H9 (cell line): ENCODE results near the gene PCSK6. TPM values are rescaled to one million over a fixed set of nuclear protein-coding genes. Genes with fewer than 3 reads are reported as not detected.

Experiments
- DNase-seq: peaks from one replicate; pipeline ENCODE4 v3.0.0-alpha.2; 2017
- H2AFZ ChIP-seq: one replicate; pipeline ENCODE4 v1.6.1; 2013; ENCODE audit warnings: mild to moderate bottlenecking, low read length, control low read depth, moderate library complexity
- H2AK5ac ChIP-seq: 2 replicates; pipeline ENCODE4 v1.6.1; 2013; ENCODE audit warnings: low read length, control low read depth, mixed read lengths; ENCODE audit not compliant: insufficient read length
- H2BK120ac ChIP-seq: one replicate; pipeline ENCODE4 v1.6.1; 2013; ENCODE audit warnings: low read depth, mild to moderate bottlenecking, low read length, control low read depth, inconsistent platforms; ENCODE audit not compliant: poor library complexity, severe bottlenecking
- H2BK12ac ChIP-seq: 2 replicates; pipeline ENCODE4 v1.6.1; 2013; ENCODE audit warnings: low read length, control low read depth, mixed read lengths, low read depth; ENCODE audit not compliant: insufficient read length
- H2BK15ac ChIP-seq: 2 replicates; pipeline ENCODE4 v1.6.1; 2013; ENCODE audit warnings: low read depth, low read length, control low read depth
- H2BK20ac ChIP-seq: one replicate; pipeline ENCODE4 v1.6.1; 2013; ENCODE audit warnings: low read depth, mild to moderate bottlenecking, low read length, control low read depth, inconsistent platforms; ENCODE audit not compliant: poor library complexity, severe bottlenecking
- H2BK5ac ChIP-seq: 2 replicates; pipeline ENCODE4 v1.6.1; 2013; ENCODE audit warnings: low read length, control low read depth, mixed read lengths; ENCODE audit not compliant: insufficient read length
- H3K14ac ChIP-seq: 2 replicates; pipeline ENCODE4 v1.6.1; 2013; ENCODE audit warnings: low read length, control low read depth; ENCODE audit not compliant: insufficient read depth
- H3K18ac ChIP-seq: 2 replicates; pipeline ENCODE4 v1.6.1; 2013; ENCODE audit warnings: low read depth, mild to moderate bottlenecking, mixed read lengths, low read length, control low read depth; ENCODE audit not compliant: insufficient read length
- H3K23ac ChIP-seq: 2 replicates; pipeline ENCODE4 v1.6.1; 2013; ENCODE audit warnings: low read length, control low read depth, mixed read lengths, low read depth; ENCODE audit not compliant: insufficient read length
- H3K23me2 ChIP-seq: 2 replicates; pipeline ENCODE4 v1.6.1; 2013; ENCODE audit warnings: low read depth, mild to moderate bottlenecking, mixed read lengths, low read length, control low read depth; ENCODE audit not compliant: insufficient read length, poor library complexity, severe bottlenecking
- H3K27ac ChIP-seq: 2 replicates; pipeline ENCODE4 v1.5.1; 2013; ENCODE audit warnings: low read length, control low read depth, mixed read lengths, low read depth; ENCODE audit not compliant: insufficient read length
- H3K27me3 ChIP-seq: 2 replicates; pipeline ENCODE4 v1.6.1; 2013; ENCODE audit warnings: low read length, control low read depth, inconsistent platforms; ENCODE audit not compliant: insufficient read depth
- H3K4ac ChIP-seq: 2 replicates; pipeline ENCODE4 v1.6.1; 2013; ENCODE audit warnings: low read depth, mild to moderate bottlenecking, control low read depth, inconsistent platforms, low read length, moderate library complexity
- H3K4me1 ChIP-seq: 2 replicates; pipeline ENCODE4 v1.6.1; 2013; ENCODE audit warnings: low read length, control low read depth, inconsistent platforms; ENCODE audit not compliant: insufficient read depth
- H3K4me2 ChIP-seq: 2 replicates; pipeline ENCODE4 v1.6.1; 2013; ENCODE audit warnings: low read length, control low read depth, mixed read lengths; ENCODE audit not compliant: insufficient read length, insufficient read depth
- H3K56ac ChIP-seq: 2 replicates; pipeline ENCODE4 v1.6.1; 2013; ENCODE audit warnings: low read depth, mild to moderate bottlenecking, mixed read lengths, low read length, control low read depth; ENCODE audit not compliant: insufficient read length
- H3K79me1 ChIP-seq: 2 replicates; pipeline ENCODE4 v1.6.1; 2013; ENCODE audit warnings: low read depth, mild to moderate bottlenecking, moderate library complexity, low read length, control low read depth, inconsistent platforms; ENCODE audit not compliant: insufficient read depth, poor library complexity, severe bottlenecking
- H3K79me2 ChIP-seq: 2 replicates; pipeline ENCODE4 v1.6.1; 2013; ENCODE audit warnings: low read length, control low read depth, inconsistent platforms; ENCODE audit not compliant: insufficient read depth
- H3K9ac ChIP-seq: 2 replicates; pipeline ENCODE4 v1.6.1; 2013; ENCODE audit warnings: low read length, control low read depth, mixed read lengths; ENCODE audit not compliant: insufficient read length; ENCODE audit errors: extremely low read depth
- H3K9me3 ChIP-seq: one replicate; pipeline ENCODE4 v1.6.1; 2013; ENCODE audit warnings: low read depth, low read length, inconsistent platforms; ENCODE audit not compliant: control insufficient read depth
- H3T11ph ChIP-seq: one replicate; pipeline ENCODE4 v1.6.1; 2013; ENCODE audit warnings: mild to moderate bottlenecking, low read length, control low read depth, inconsistent platforms
- H4K20me1 ChIP-seq: one replicate; pipeline ENCODE4 v1.6.1; 2013; ENCODE audit not compliant: control insufficient read depth, insufficient read length, insufficient read depth
- H4K5ac ChIP-seq: 2 replicates; pipeline ENCODE4 v1.6.1; 2013; ENCODE audit warnings: low read depth, mild to moderate bottlenecking, mixed read lengths, low read length, control low read depth; ENCODE audit not compliant: insufficient read length
- H4K8ac ChIP-seq: replicated peaks from 2 replicates; pipeline ENCODE4 v1.6.1; 2013; ENCODE audit warnings: low read length, control low read depth, mixed read lengths, low read depth; ENCODE audit not compliant: insufficient read length
- H4K91ac ChIP-seq: 2 replicates; pipeline ENCODE4 v1.6.1; 2013; ENCODE audit warnings: low read depth, mild to moderate bottlenecking, moderate library complexity, mixed read lengths, low read length, control low read depth; ENCODE audit not compliant: insufficient read length
- H3K27ac Mint-ChIP-seq, 3 experiments: 2 replicates in 2 of 3; 3 replicates in 1 of 3; pipeline ENCODE4 v1.8.0; 2020 to 2021; ENCODE audit warnings: mixed read lengths in 3 of 3, mild to moderate bottlenecking in 1 of 3, moderate library complexity in 1 of 3
- H3K27me3 Mint-ChIP-seq: 2 replicates; pipeline ENCODE4 v1.8.0; 2021; ENCODE audit warnings: low read depth, mild to moderate bottlenecking, moderate library complexity, mixed read lengths
- H3K36me3 Mint-ChIP-seq, 3 experiments: 2 replicates in 2 of 3; 3 replicates in 1 of 3; pipeline ENCODE4 v1.8.0; 2020 to 2021; ENCODE audit warnings: low read depth in 3 of 3, mixed read lengths in 3 of 3; ENCODE audit not compliant: insufficient read depth in 1 of 3
- H3K4me1 Mint-ChIP-seq, 2 experiments: 2 replicates each; pipeline ENCODE4 v1.8.0; 2020; ENCODE audit warnings: mixed read lengths in 2 of 2
- H3K4me3 Mint-ChIP-seq, 2 experiments: 2 replicates in 1 of 2; 3 replicates in 1 of 2; pipeline ENCODE4 v1.8.0; 2020 to 2021; ENCODE audit warnings: mild to moderate bottlenecking in 2 of 2, mixed read lengths in 2 of 2, moderate library complexity in 1 of 2
- H3K9me3 Mint-ChIP-seq, 2 experiments: 2 replicates in 1 of 2; 3 replicates in 1 of 2; pipeline ENCODE4 v1.8.0; 2020; ENCODE audit warnings: mild to moderate bottlenecking in 2 of 2, mixed read lengths in 2 of 2, moderate library complexity in 1 of 2
- WGBS: extraction: QIAGEN DNeasy Blood & Tissue Kit; methylation state at CpG from one replicate; pipeline ENCODE4 v1.1.7; 2013; ENCODE audit warnings: missing lambda C conversion rate, low lambda C conversion rate, mixed read lengths; ENCODE audit not compliant: insufficient read length; ENCODE audit errors: extremely low coverage; 5-methylcytosine and 5-hydroxymethylcytosine counted together
- total RNA-seq: library from RNA; stranded (reverse); gene quantifications from 2 replicates; pipeline ENCODE4 v1.2.1, GENCODE V29; 2021
- TF ChIP-seq, protein P1 (sequence below): fragments of 200-600 bp; sonication (generic); conservative IDR thresholded peaks from 3 replicates; pipeline ENCODE4 v1.8.0; 2021; ENCODE audit warnings: antibody characterized with exemption, mild to moderate bottlenecking

The PCSK6 gene
- total RNA-seq, 1 experiment from 2014 or later, result 4.0 TPM

DNA sequence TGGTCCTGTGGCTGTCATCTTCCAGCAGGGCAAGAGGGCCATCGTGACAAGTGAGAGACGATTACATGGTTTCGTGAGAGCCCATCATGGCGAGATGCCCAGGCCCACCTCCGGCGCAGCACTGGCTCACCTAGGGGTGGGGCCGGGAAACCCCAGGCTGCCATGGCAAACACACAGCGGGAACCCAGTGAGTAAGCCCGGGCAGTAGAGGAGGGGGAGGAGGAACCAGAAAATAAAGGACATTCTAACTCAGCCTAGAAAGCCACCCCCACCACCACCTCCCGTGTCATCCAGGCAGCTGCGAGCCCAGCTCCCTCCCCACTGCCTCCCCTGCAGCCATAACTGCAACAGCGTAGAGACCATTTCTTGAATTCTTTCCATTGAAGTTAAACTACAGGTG is 52.3 kb downstream of the PCSK6 start:
- WGBS, result no CpG with 5 or more reads among the region's 12 CpGs

More for the DNA sequence above, 52.3 kb downstream of the PCSK6 start:
- no peak overlapping the region for H3K9ac ChIP-seq
- no peak overlapping the region for H2AFZ ChIP-seq
- H3K79me2 ChIP-seq, result no peaks in the 10 kb centered on the region
- H3K79me1 ChIP-seq, result no peaks in the 10 kb centered on the region
- TF ChIP-seq, protein P1, sequence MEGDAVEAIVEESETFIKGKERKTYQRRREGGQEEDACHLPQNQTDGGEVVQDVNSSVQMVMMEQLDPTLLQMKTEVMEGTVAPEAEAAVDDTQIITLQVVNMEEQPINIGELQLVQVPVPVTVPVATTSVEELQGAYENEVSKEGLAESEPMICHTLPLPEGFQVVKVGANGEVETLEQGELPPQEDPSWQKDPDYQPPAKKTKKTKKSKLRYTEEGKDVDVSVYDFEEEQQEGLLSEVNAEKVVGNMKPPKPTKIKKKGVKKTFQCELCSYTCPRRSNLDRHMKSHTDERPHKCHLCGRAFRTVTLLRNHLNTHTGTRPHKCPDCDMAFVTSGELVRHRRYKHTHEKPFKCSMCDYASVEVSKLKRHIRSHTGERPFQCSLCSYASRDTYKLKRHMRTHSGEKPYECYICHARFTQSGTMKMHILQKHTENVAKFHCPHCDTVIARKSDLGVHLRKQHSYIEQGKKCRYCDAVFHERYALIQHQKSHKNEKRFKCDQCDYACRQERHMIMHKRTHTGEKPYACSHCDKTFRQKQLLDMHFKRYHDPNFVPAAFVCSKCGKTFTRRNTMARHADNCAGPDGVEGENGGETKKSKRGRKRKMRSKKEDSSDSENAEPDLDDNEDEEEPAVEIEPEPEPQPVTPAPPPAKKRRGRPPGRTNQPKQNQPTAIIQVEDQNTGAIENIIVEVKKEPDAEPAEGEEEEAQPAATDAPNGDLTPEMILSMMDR, result no peak
- no peak overlapping the region for H3K14ac ChIP-seq
- no peak overlapping the region for H2AK5ac ChIP-seq
- no peak overlapping the region for H4K5ac ChIP-seq
- no peak overlapping the region for H3K27ac ChIP-seq
- Mint-ChIP-seq H3K4me3 (no peak overlapping the region), H3K27ac (no peak overlapping the region), H3K9me3 (no peaks in the 10 kb centered on the region; a peak in 1 of 5 replicates), H3K36me3 (no peaks in the 10 kb centered on the region; a peak in 1 of 7 replicates), H3K27me3 (peaks cover 25% of the 10 kb centered on the region), H3K4me1 (peaks cover 27 to 48% of the 10 kb centered on the region in 2 experiments)
- no peaks in the 10 kb centered on the region for H4K20me1 ChIP-seq
- no peaks in the 10 kb centered on the region for H3K27me3 ChIP-seq
- H3K4me1 ChIP-seq, result peaks cover 3% of the 10 kb centered on the region; the same call in 1 of the 2 replicates
- H2BK120ac ChIP-seq, result no peak overlapping the region
- DNase-seq, result no peak
- H3K9me3 ChIP-seq, result no peaks in the 10 kb centered on the region
- no peak overlapping the region for H2BK20ac ChIP-seq
- H3T11ph ChIP-seq, result no peak overlapping the region
- H2BK12ac ChIP-seq, result no peak overlapping the region
- no peak overlapping the region for H2BK5ac ChIP-seq
- no peaks in the 10 kb centered on the region for H3K23me2 ChIP-seq
- H3K4me2 ChIP-seq, result no peak overlapping the region
- no peak overlapping the region for H4K91ac ChIP-seq
- no peak overlapping the region for H3K18ac ChIP-seq
- no peak overlapping the region for H3K4ac ChIP-seq
- H4K8ac ChIP-seq, result no peak overlapping the region
- no peak overlapping the region for H2BK15ac ChIP-seq
- no peak overlapping the region for H3K56ac ChIP-seq
- no peak overlapping the region for H3K23ac ChIP-seq
